DMS 273 (cell line): ENCODE data around the gene USF3.
A peak's percentile ranks its signal among the peaks of the same experiment; 100 is the strongest.

Source experiments
- DNase-seq: peaks from one replicate; lab custom pipeline; 2025; ENCODE audit not compliant: unreplicated experiment; lab: John Stamatoyannopoulos, UW

Gene USF3

DNA sequence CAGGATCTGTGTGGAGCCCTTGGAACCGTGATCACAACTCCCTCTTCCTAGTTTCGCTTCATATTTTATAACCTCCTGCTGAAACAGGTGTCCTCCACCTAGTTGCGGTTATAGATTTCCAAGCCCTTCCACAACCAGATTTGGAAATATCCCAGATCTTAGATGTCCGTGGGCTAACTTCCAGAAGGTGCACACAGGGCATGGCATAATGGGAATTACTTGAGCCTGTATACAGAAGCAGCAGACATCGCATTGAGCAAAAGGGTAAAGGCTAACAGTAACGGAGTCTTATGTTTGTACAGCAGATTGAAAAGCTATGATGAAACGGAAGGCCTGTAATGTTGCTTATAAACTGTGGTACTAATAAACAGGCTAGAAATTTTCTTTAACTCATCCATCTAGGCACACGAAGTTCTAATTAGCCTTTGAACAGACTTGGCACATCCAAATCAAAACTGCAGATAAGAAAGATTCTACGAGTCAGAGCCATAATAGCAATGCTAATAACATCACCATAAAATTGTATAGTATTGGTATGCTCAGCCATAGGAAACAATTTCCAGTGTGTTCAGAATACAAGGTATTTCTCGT is 1.2 kb upstream of the USF3 start:
- DNase-seq = peak; percentile 68

DNA sequence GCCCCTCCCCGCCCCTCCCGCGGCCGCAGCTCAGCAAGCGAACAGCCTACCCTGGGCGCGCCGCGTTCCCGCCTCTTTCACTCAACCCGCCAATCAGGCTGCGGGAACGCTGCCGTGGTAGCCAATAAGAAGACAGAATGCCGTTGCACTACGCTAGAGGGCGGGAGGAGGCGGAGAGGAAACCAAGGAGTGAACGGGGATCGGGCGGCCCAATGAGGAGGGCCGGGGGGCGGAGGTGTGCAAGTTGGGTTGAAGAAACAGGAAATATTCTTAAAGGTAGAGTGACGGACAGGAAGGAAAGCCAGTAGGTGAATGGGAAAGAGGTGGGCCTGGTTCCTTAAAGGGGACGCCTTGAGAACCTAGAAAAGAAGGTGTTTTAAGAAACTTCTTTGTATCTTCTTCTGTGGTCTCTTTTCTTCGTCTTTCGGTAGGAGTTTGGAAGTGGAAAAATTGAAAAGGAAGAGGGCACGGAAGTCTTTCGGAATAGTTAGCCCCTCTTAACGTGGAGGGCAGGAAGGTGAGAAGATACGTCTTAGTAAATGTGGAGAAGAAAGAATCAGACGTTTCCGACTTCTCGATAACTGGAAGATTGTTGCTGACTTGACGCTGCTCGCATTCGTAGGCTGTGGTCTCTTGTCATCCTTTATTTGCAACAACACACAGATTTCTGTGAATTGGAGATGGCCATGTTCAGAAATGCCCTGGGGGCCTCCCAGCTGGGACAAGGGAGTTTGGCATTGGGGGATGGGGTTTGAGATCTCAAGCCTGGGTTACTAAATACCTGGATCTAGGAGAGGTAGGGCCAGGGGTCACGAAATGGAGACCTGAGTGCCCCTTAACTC is 437 bp upstream of the USF3 start:
- peak; percentile 100 for DNase-seq

DNA sequence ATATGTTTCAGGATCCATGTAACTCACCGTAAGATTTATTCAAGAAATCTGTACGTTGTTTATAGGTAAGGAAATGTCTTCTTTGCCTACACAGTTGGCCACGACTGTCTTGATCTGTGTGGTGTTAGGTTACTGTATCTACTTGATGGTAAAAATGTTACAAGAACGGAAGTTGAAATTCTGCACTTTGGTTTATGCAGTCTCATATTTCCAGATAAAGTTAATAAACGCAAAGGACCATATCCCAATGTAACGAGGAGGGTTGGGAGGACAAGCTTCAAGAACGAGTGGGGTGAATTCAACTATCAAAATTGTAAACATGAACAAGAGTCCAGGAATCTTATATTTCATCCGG is 1.0 kb downstream of the USF3 start:
- DNase-seq = peak; percentile 66

DNA sequence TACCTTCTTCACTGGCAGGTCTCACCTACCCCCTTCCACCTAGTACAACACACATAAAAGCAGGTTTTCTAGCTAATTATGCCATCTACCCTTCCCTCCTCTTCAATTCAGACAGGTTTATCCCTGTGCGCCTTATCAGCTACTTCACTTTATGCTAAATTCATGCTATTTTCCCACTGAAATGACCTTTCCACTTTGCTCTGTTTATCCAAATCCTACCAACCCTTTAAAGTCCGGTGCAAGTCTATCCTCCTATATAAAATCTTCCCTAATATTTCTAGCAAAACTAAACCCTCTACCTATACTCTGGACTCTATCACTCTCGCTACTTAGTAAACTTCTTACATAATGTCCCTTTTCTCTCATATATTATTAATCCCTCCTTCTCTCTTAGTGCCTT is 6.0 kb downstream of the USF3 start:
- no peak for DNase-seq

DNA sequence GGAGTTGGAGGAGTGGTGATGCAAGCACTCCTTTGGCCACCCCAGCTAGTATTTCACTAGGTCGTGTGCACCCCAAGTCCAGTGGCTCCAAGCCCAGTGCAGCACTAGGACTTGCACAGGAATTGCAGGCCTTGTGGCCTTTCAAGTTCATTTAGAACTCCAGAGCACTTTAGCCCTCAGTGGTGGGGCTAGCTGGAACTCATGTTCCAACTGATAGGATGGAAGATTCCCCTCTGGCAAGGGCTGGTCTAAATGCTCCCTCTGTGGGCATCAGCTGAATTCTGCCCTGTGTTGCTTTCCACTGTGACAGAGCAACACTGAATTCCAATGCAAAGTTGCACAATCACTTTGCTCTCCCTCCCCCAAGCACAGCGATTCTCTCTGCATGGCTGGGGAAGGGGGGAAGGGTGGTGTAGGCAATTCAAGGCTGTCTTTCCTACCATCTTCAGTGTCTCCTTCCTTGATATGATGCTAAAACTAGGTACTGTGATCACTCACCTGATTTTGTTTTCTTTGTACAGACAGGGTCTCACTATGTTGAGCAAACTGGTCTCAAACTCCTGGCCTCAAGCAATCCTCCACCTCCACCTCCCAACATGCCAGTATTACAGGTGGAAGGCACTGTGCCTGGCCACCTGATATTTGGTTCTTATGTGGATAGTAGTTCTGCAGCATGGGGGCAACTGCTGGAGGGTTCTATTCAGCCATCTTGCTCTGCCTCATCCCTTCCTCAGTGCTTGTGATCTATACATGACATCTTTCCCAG is 10.3 kb downstream of the USF3 start:
- no peak for DNase-seq

DNA sequence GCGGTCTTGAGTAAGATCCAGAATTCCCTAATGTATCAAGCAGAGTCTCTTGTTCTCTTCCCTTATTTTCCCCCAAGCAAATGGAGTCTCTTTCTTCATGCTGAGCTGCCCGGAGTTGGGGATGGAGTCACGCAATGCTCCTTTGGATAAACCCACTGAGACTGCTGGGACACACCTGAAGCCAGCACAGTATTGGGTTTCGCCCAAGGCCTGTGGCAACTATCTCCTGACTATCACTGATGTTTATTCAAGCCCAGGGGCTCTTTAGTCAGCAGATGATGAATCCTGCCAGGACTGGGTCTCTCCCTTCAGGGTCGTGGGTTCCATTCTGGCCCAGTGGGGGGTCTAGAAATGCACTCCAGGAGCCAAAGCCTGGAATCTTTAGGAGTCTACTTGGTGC is 11.3 kb downstream of the USF3 start:
- DNase-seq = no peak

DNA sequence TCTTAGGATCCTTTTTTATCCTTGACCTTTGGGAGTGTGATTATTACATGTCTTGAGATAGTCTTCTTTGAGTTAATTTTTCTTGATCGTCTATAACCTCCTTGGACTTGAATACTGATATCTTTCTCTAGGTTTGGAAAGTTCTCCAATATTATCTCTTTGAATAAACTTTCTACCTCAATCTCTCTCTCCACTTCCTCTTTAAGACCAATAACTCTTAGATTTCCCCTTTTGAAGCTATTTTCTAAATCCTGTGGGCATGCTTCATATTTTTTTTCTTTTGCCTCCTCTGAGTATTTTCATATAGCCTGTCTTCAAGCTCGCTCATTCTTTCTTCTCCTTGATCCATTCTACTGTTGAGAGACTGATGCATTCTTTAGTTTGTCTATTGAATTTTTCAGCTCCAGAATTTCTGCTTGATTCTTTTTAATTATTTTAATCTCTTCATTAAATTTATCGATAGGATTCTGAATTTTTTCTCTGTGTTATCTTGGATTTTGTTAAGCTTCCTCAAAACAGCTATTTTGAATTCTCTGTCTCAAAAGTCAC is 12.1 kb downstream of the USF3 start:
- DNase-seq = no peak

DNA sequence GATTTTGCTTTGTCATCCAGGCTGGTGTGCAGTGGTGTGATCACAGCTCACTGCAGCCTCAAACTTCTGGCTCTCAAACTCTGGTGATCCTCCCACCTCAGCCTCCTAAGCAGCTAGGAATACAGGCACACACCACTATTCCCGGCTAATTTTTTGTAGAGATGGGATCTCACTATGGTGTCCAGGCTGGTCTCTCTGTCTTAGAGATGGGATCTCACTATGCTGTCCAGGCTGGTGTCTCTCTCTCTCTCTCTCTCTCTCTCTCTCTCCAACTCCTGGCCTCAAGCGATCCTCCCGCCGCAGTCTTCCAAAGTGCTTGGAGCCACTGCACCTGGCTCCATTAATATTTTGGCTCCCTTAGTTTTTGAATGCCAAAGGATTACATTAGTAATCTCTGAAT is 17.7 kb downstream of the USF3 start:
- DNase-seq = no peak

DNA sequence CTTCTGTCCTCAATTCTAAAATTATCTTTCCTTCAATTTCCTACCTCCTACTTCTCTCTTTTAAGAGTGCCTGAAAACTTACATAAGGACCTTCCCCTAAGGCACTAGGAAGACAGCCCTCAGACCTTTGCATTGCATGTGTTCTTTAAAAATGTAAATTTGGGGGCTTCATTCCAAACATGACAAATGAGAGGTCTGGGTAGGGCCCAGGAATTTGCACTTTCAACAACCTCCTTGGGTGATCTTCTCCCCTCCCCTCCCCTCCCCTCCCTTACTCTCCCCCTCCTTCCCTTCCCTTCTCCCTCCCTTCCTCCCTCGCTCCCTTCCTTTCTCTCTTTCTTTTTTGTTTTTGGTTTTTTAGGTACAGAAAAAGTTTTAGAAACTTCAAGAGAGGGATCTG is 18.7 kb downstream of the USF3 start:
- no peak for DNase-seq

DNA sequence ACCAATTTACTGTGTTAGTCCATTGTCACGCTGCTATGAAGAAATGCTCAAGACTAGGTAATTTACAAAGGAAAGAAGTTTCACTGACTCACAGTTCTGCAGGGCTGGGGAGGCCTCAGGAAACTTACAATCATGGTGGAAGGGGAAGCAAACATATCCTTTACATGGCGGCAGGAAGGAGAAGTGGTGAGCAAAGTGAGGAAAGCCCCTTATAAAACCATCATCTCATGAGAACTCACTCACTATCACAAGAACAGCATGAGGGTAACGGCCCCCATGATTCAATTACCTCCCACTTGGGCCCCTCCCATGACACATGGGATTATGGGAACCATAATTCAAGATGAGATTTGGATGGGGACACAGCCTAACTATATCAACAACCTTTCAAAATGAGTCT is 20.2 kb downstream of the USF3 start:
- DNase-seq = no peak

DNA sequence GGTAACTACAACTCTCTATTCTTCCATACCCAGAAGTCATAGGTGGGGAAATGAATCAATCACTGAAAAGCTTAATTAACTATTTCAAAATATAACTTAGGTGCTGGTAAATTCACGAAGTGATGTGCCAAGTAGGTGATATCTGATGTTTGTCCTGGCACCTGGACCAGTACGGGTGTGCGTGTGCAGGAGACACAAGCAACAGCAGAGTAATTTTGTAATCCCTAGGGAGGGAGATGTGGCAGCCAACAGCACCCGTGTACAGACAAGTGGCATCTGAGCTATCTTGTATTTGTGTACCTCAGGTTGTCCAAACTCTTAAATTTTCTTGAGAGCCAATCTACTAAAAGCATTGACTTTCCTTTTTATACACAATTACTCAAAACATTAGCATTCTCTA is 22.8 kb downstream of the USF3 start:
- no peak for DNase-seq

DNA sequence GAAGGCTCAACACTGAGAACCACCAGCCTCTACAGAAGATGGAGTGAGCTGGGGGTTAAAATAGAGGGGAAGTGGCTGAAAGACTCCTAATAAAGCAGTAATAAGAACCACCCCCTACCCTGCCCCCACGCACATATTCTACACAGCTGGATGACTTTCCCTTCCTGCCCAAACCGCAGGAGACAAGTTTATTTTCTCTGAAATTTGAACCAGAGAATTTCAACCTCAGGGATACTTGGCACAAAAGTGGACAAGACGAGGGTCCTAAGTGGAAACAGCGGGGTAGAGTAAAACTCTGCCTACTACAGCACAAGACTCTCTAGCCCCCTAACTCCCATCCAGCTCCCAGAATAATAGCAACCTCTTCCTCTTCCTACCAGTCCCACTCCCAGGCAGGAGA is 28.4 kb downstream of the USF3 start:
- no peak for DNase-seq

DNA sequence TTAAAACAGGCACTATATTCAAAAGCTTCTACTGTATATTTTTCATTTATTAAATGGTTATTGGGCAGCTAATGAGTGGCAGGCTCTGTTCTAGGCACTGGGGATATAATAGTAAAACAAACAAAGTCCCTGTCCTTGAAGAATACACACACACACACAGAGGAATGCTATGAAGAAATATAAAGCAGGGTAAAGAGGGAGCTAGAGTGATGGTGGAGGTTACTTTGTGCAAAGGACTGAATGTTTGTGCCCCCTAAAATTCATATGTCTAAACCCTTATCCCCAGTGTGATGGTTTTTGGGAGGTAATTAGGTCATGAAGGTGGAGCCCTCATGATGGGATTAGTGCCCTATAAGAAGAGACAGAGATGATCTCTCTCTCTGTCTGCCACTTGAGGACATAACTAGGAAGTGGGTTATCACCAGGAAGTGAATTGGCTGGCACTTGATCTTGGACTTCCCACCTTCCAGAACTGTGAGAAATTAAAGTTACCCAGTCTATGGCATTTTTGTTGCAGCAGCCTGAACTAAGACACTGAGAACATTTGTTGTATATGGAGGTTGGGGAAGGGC is 31.8 kb downstream of the USF3 start:
- no peak for DNase-seq

DNA sequence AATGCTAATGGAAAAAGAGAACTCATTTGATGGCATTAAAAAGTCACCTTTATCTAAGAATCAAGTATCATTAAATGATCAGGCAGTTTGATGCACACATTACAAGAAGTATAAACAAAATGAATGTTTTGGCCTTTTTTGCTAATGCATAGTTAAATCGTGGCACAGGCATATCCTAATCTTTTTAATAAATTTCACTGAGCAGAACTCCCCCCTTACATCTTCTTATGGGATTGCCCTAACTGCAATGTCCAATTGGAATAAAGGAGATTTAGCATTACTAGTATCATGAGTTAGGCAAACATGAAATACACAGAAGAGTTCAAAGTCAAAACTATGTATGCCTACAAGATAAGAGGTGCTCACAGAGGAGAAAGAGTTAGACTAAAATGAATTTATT is 32.7 kb downstream of the USF3 start:
- DNase-seq = no peak

DNA sequence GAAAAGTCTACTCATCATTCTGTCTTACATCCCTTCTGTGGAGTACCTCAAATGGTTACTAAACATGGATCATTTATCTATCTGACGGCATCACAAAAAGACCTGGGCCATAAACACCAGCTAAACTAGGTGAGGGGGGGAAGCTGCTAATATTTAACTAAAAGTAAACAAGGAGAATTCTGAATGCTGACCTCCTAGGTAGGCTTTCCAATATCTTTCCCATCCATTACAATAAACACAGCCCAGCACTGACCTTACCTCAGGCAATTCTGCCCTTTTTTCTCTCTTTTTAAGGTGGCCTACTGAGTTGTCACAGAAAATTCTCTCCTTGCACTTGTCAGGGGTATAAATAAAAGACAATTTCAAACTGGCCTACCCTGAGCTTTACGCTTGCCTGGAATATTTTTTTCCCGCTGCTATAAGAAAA is 33.1 kb downstream of the USF3 start:
- no peak for DNase-seq

DNA sequence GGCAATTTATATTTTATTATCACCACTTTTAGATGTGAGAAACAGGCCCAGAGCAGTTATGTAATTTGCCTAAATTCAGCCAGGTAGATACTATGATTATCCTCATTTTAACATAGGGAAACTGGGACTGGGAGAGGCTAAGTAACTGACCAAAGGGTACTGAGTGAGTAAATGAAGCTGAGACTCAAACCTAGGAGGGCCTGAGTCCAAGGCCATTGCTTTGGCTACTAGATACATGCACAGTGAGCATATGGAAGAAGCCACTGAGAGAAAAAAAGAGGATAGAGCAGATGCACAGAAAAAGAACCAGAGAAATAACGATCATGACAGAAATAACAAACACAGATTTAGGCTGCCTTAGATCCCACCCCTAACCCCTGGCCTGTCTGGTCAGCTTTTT is 33.6 kb downstream of the USF3 start:
- DNase-seq = no peak

DNA sequence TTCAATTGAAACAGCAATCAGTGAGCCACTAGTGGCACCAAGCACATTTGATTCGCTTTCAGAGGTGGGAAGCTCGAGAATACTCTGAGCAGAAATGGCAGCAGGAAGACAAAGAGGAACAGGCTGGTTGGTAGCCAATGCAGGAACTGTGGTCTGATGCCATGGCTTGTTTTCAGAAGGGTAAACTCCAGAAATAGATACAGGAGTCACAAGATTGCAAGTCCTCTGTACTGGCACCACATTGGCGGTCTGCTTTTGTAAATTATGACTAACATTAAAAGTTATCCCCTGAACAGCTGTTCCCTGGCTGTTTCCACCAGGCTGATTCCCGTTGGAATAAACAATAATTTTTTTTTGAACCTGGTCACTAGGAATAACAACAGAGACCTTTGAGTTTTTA is 35.5 kb downstream of the USF3 start:
- peak; percentile 70 for DNase-seq

DNA sequence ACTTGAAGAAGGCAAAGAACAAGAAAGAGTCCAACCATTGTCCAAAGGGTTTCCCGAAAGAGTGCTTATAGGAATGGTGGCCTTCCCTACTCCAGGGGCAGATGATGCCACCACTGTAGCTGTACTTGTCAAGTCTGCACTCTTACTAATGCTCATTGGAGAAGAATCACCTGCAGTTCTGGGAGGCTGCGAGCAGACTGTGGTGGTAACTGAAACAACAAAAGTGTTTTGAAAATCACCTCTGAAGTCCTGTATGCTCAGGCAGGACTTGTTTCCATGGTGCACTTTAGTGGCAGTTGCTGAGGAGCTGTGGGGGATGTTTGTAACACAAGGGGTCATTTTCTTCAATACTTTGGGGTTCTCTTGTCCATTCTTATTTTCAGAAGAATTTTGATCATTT is 36.0 kb downstream of the USF3 start:
- peak; percentile 52 for DNase-seq

DNA sequence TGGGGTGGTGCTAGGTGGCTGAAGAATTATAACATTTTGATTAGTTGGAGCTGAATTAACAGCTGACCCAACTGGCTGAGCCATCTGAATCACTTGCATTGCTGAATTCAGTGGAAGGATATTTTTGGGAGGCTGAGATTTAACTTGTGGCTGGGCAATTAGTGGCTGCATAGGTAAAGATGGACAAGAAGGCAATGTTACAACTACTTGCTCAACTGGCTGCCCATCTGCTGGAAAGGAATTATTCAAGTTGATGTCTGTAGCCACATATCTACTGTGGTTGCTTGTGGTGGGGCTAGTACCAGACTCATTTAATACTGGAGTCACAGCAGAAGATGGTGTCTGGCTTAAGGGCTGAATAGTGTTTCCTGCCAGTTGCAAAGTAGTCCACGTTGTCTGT is 36.4 kb downstream of the USF3 start:
- DNase-seq = no peak

DNA sequence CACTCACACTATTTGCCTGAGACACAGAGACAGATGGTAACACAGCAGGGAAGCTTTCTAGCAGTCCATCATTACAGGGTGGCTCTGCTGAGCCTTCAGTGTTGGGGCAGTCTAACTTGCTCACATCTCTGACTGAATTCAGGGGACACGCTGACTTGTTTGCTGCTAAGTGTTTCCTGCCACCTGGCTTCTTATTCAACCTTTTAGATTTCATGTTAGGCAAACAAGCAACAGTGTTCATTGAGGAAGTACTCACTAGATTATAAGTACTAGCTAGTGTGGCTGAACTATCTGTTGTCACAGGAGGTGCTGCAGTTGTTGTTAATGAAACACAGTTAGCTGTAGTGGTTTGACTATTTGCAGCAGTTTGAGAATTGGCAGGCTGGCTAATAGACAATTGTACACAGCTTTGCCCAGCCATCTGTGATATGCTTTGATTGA is 37.3 kb downstream of the USF3 start:
- DNase-seq = peak; percentile 91

DNA sequence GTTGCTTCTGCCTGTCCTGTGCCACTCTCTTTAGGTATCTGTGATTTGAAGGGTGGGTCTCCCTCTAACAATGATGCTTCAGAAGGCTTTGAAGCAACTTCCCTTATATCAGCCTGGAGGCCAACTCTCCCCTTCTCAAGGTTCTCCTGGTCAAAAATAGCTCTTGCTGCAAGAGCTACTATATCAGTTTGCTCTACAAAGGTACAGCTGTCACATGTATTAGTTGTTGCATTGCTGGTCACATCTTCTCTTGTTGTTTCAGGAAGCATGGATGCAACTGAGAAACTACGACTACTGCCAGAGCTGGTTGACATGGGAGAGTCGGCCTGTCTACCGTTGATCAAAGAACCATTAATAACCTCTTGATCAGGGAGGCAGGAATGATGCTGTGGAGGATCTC is 38.3 kb downstream of the USF3 start:
- DNase-seq = no peak

DNA sequence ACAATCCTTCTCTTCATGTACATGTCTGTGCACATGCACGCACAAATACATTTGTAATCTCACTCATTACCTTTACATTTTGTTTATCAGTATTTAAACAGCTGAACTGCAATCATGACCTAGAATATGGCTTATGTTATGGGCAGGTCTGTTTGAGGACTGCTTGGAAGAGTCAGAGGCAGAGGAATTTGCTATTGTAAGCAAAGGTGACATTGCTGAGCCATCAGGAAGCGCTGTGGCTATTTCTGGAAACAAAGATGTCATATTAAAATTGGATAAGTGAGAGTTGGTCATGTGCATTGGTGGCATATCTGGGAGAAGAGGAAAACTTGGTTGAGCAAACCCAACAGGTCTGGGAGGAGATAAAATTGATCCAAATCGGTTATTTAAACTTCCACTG is 41.6 kb downstream of the USF3 start:
- DNase-seq = no peak
